Fibroblast of lung (primary cell): ENCODE data around the gene PAK3.

Experiments
- CTCF ChIP-seq, 2 donors: IDR thresholded peaks in 1 of 2; conservative IDR thresholded peaks in 1 of 2; 1 replicate in 1 of 2; 2 replicates in 1 of 2; pipeline ENCODE4 v1.5.1; 2011 to 2012; ENCODE audit warnings: low read length in 2 of 2, control low read depth in 1 of 2, inconsistent platforms in 1 of 2, low read depth in 1 of 2, mild to moderate bottlenecking in 1 of 2
- EZH2 ChIP-seq: IDR thresholded peaks from 2 replicates; pipeline ENCODE4 v1.5.1; 2012; ENCODE audit warnings: low read length, control low read depth, mild to moderate bottlenecking; ENCODE audit errors: missing control alignments

GRCh38 chrX:111182997-111183396, 87.0 kb downstream of the PAK3 start:
- no peak for TF ChIP-seq CTCF (conservative IDR thresholded peaks at IDR 0.05 in 1 of 2, IDR thresholded peaks at IDR 0.05 in 1 of 2; ENCODE audit: low read depth in 1 of 2, low read length in 2 of 2)
- no peak for TF ChIP-seq EZH2
